ENCODE results near the gene RPS2.
"Not testable (repeated sequence)": the region's sequence is repeated elsewhere in the genome, so short reads cannot be mapped to it uniquely, and the experiment has no call there.

RPS2 gene

DNA sequence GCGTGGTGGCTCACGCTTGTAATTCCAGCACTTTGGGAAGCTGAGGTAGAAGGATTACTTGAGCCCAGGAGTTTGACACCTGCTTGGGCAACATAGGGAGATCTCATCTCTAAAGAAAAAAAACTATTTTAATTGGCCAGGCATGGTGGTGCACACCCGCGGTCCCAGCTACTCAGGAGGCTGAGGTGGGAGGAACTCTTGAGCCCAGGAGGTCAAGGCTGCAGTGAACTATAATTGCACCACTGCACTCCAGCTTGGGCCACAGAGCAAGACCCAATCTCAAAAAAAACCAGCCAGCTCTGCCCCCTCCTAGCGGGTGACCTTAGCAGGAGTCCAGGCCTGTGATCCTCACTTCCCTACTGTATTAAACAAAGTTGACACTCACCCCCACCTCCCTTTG is 40.5 kb downstream of the RPS2 start:
- peak overlapping the region; percentile 52 for H3K9ac ChIP-seq (ENCODE audit: insufficient read length, low read depth)
- no peaks in the 10 kb centered on the region for H3K36me3 ChIP-seq (ENCODE audit: insufficient read depth, insufficient read length, low read length)
- H3K4me3 ChIP-seq (ENCODE audit: insufficient read length, low read depth) = peak overlapping the region; percentile 19
- H3K27me3 ChIP-seq (ENCODE audit: insufficient read depth, insufficient read length) = peaks cover 39% of the 10 kb centered on the region
- no peak for DNase-seq (ENCODE audit: low read depth, low spot score)
- TF ChIP-seq ZNF274 (IDR thresholded peaks at IDR 0.05; ENCODE audit: low read depth, low read length) = no peak
- no peak for TF ChIP-seq YY1 (IDR thresholded peaks at IDR 0.05; ENCODE audit: insufficient read depth, insufficient read length)
- no peak for TF ChIP-seq SUZ12 (IDR thresholded peaks at IDR 0.05; ENCODE audit: extremely low read depth, insufficient read depth, insufficient read length)
- peaks cover 30% of the 10 kb centered on the region for H3K4me1 ChIP-seq (ENCODE audit: insufficient read depth, insufficient read length)
- H3K9me3 ChIP-seq (ENCODE audit: insufficient read depth, low read length) = no peaks in the 10 kb centered on the region; the same call in 1 of the 2 replicates

DNA sequence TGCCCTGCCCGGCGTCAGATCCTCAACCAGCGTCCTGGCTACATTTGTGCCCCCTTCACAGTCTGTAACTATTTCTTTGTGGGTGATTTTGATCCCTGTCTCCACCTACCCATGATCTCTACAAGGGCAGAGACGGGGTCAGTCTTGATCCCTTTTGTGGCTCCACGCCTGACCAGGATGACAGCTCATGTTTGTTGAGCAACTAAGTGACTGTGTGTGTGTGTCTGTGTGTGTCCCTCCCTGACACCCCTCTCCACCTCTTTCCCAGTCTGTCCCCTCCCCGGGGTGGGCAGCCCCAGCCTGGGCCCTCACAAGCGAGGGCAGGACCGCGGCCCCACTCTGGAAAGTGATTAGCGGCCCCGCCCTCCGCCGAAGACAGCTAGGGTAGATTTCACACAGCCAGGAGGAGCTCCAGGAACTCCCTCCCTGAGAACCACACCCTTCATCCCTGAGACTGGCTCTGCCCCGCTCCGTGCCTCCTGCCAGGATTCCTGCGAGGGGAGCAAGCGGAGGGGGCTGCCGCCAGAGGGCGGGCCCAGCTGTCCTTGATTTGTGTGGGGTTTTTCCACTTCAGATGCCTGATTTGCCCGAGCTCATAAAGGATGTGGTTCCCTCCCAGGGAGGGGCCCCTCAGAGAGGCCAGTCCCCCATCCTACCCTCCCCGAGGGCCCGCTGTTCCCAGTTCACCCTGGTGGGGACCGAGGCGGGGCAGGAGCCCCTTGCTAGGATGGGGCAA is 41.2 kb downstream of the RPS2 start:
- Histone ChIP-seq H3K27me3 (ENCODE audit: insufficient read depth, insufficient read length) (peaks cover 45% of the 10 kb centered on the region), H3K9ac (ENCODE audit: insufficient read length, low read depth) (peak overlapping the region; percentile 52), H3K9me3 (ENCODE audit: insufficient read depth, low read length) (no peaks in the 10 kb centered on the region), H3K4me1 (ENCODE audit: insufficient read depth, insufficient read length) (peaks cover 32% of the 10 kb centered on the region), H3K4me3 (ENCODE audit: insufficient read length, low read depth) (peak overlapping the region; percentile 19), H3K36me3 (ENCODE audit: insufficient read depth, insufficient read length, low read length) (no peaks in the 10 kb centered on the region)
- peak; percentile 51 for DNase-seq (ENCODE audit: low read depth, low spot score)
- TF ChIP-seq YY1 (IDR thresholded peaks at IDR 0.05; ENCODE audit: insufficient read depth, insufficient read length) (no peak), SUZ12 (IDR thresholded peaks at IDR 0.05; ENCODE audit: extremely low read depth, insufficient read depth, insufficient read length) (no peak), ZNF274 (IDR thresholded peaks at IDR 0.05; ENCODE audit: low read depth, low read length) (no peak)

DNA sequence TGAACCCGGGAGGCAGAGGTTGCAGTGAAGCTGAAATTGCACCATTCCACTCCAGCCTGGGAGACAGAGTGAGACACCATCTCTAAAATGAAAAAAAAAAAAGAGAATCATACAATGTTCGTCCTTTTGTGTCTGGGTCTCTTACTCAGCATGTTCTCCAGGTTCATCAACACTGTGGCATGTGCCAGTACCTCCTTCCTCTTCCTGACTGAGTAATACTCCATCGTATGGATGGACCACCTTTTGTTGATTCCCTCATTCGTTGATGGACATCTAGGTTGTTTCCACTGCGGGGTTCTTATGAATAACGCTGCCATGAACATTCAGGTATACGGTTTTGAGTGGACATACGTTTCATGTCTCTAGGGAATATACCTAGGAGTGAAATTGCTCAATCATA is 42.3 kb downstream of the RPS2 start:
- peaks cover 53% of the 10 kb centered on the region for H3K27me3 ChIP-seq (ENCODE audit: insufficient read depth, insufficient read length)
- DNase-seq (ENCODE audit: low read depth, low spot score) = no peak
- H3K4me3 ChIP-seq (ENCODE audit: insufficient read length, low read depth) = no peak overlapping the region
- H3K9ac ChIP-seq (ENCODE audit: insufficient read length, low read depth) = no peak overlapping the region
- H3K9me3 ChIP-seq (ENCODE audit: insufficient read depth, low read length) = no peaks in the 10 kb centered on the region
- no peaks in the 10 kb centered on the region for H3K36me3 ChIP-seq (ENCODE audit: insufficient read depth, insufficient read length, low read length)
- H3K4me1 ChIP-seq (ENCODE audit: insufficient read depth, insufficient read length) = peaks cover 36% of the 10 kb centered on the region
- no peak for TF ChIP-seq YY1 (IDR thresholded peaks at IDR 0.05; ENCODE audit: insufficient read depth, insufficient read length)
- TF ChIP-seq ZNF274 (IDR thresholded peaks at IDR 0.05; ENCODE audit: low read depth, low read length) = no peak
- TF ChIP-seq SUZ12 (IDR thresholded peaks at IDR 0.05; ENCODE audit: extremely low read depth, insufficient read depth, insufficient read length) = no peak

DNA sequence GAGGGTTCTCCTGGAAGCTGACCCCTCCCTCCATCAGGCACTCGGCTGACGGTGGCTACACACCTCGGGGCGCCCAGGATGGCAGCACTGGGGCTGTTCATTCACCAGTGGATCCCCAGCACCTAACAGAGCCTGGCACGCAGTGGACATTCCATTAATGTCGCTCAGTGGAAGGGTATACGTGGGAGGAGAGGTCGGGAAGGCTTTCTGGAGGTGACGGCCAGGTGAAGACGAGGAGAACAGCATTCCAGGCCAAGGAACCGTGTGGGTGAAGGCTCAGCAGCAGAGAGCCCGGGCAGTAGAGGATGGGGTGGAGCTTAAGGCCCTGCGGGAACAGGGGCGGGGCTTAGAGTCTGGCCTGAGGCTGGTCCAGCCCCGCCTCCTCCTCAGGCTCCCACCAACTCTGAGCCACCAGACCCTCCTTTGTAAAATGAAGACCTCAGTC is 43.9 kb downstream of the RPS2 start:
- no peak overlapping the region for H3K4me3 ChIP-seq (ENCODE audit: insufficient read length, low read depth)

DNA sequence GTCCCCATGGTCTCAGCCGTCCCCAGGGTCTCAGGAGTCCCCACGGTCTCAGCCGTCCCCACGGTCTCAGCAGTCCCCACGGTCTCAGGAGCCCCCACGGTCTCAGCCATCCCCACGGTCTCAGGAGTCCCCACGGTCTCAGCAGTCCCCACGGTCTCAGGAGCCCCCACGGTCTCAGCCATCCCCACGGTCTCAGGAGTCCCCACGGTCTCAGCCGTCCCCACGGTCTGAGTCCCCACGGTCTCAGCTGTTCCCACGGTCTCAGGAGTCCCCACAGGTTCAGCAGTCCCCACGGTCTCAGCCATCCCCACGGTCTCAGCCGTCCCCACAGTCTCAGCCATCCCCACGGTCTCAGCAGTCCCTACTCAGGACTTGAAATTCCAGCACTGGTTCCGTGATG is 44.5 kb downstream of the RPS2 start:
- H3K36me3 ChIP-seq (ENCODE audit: insufficient read depth, insufficient read length, low read length); H3K9ac ChIP-seq (ENCODE audit: insufficient read length, low read depth); H3K9me3 ChIP-seq (ENCODE audit: insufficient read depth, low read length); DNase-seq (ENCODE audit: low read depth, low spot score); H3K4me3 ChIP-seq (ENCODE audit: insufficient read length, low read depth): not testable (repeated sequence)
- H3K27me3 ChIP-seq (ENCODE audit: insufficient read depth, insufficient read length) = peaks cover 63% of the 10 kb centered on the region
- peaks cover 47% of the 10 kb centered on the region for H3K4me1 ChIP-seq (ENCODE audit: insufficient read depth, insufficient read length)

More for the DNA sequence above, 43.9 kb downstream of the RPS2 start:
- Histone ChIP-seq H3K9me3 (ENCODE audit: insufficient read depth, low read length) (no peaks in the 10 kb centered on the region), H3K36me3 (ENCODE audit: insufficient read depth, insufficient read length, low read length) (no peaks in the 10 kb centered on the region), H3K27me3 (ENCODE audit: insufficient read depth, insufficient read length) (peaks cover 60% of the 10 kb centered on the region), H3K9ac (ENCODE audit: insufficient read length, low read depth) (peak overlapping the region; percentile 7), H3K4me1 (ENCODE audit: insufficient read depth, insufficient read length) (peaks cover 49% of the 10 kb centered on the region)
- peak; percentile 63 for DNase-seq (ENCODE audit: low read depth, low spot score)
- no peak for TF ChIP-seq YY1 (IDR thresholded peaks at IDR 0.05; ENCODE audit: insufficient read depth, insufficient read length)
- TF ChIP-seq SUZ12 (IDR thresholded peaks at IDR 0.05; ENCODE audit: extremely low read depth, insufficient read depth, insufficient read length) = no peak
- no peak for TF ChIP-seq ZNF274 (IDR thresholded peaks at IDR 0.05; ENCODE audit: low read depth, low read length)

DNA sequence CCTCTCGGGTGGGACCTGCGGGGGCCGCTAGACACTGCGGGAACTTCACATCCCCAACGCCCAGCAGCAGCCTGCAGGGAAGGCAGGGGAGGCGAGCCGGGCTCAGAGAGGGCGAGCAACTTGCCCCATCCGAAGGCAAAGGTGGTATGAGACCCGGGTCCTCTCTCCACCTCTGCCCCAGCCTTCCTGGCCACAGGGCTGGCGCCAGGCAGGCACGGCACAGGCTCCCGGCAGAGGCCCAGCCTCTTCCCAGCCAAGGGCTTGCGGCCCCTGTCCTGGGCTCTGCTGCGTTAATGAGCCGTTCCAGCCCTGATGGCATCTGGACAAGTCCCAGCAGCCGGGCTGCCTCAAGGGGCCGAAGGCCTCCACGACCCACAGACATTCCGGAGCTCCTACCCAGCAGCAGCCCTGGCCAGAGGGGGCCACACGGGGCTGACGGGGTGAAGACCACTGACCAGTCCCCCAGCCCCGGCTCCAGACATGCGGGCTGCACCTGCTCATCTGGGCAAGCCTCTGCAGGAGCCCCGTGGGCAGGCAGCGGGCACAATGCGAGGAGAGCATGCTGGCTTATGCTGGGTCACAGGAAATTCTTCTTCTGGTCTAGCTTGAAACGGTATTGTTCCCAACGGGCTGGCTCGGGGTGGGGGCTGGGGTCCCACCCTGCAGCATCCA is 45.2 kb downstream of the RPS2 start:
- H3K4me1 ChIP-seq (ENCODE audit: insufficient read depth, insufficient read length) = peaks cover 50% of the 10 kb centered on the region
- H3K9me3 ChIP-seq (ENCODE audit: insufficient read depth, low read length) = no peaks in the 10 kb centered on the region
- no peak for DNase-seq (ENCODE audit: low read depth, low spot score)
- H3K4me3 ChIP-seq (ENCODE audit: insufficient read length, low read depth) = no peak overlapping the region
- H3K9ac ChIP-seq (ENCODE audit: insufficient read length, low read depth) = no peak overlapping the region
- H3K36me3 ChIP-seq (ENCODE audit: insufficient read depth, insufficient read length, low read length) = no peaks in the 10 kb centered on the region
- H3K27me3 ChIP-seq (ENCODE audit: insufficient read depth, insufficient read length) = peaks cover 63% of the 10 kb centered on the region
- TF ChIP-seq SUZ12 (IDR thresholded peaks at IDR 0.05; ENCODE audit: extremely low read depth, insufficient read depth, insufficient read length) (no peak), YY1 (IDR thresholded peaks at IDR 0.05; ENCODE audit: insufficient read depth, insufficient read length) (no peak), ZNF274 (IDR thresholded peaks at IDR 0.05; ENCODE audit: low read depth, low read length) (no peak)
